HAP-1 (cell line): Measurements from ENCODE around the gene TAF11.

ENCODE experiments used
- DNase-seq, 2 experiments: peaks; one replicate each; pipeline ENCODE4 v3.0.0-alpha.2; 2016 to 2020; ENCODE audit warnings: low spot score in 2 of 2
- H3K27me3 ChIP-seq: fragments of 250-450 bp; sonication (Bioruptor Pico); 2 replicates; pipeline ENCODE4 v1.5.1; 2020; ENCODE audit warnings: low read depth, mild to moderate bottlenecking, moderate library complexity
- H3K36me3 ChIP-seq: fragments of 250-450 bp; sonication (Bioruptor Pico); replicated peaks from 2 replicates; pipeline ENCODE4 v1.5.1; 2020; ENCODE audit warnings: mild to moderate bottlenecking
- H3K4me1 ChIP-seq: fragments of 250-450 bp; sonication (Bioruptor Pico); 2 replicates; pipeline ENCODE4 v1.5.1; 2020; ENCODE audit warnings: mild to moderate bottlenecking
- H3K4me3 ChIP-seq: fragments of 250-450 bp; sonication (Bioruptor Pico); 2 replicates; pipeline ENCODE4 v1.5.1; 2020; ENCODE audit warnings: mild to moderate bottlenecking, moderate library complexity
- H3K9me3 ChIP-seq: fragments of 250-450 bp; sonication (Bioruptor Pico); 2 replicates; pipeline ENCODE4 v1.5.1; 2020; ENCODE audit warnings: mild to moderate bottlenecking, moderate library complexity
- in situ Hi-C: fragments of 300-500 bp; cut with MboI; formaldehyde crosslinking; loops from 3 replicates; pipeline ENCODE4 v1.14.3; 2020; ENCODE audit warnings: low sequenced_read_pairs, inconsistent platforms, mixed read lengths

The TAF11 gene

DNA sequence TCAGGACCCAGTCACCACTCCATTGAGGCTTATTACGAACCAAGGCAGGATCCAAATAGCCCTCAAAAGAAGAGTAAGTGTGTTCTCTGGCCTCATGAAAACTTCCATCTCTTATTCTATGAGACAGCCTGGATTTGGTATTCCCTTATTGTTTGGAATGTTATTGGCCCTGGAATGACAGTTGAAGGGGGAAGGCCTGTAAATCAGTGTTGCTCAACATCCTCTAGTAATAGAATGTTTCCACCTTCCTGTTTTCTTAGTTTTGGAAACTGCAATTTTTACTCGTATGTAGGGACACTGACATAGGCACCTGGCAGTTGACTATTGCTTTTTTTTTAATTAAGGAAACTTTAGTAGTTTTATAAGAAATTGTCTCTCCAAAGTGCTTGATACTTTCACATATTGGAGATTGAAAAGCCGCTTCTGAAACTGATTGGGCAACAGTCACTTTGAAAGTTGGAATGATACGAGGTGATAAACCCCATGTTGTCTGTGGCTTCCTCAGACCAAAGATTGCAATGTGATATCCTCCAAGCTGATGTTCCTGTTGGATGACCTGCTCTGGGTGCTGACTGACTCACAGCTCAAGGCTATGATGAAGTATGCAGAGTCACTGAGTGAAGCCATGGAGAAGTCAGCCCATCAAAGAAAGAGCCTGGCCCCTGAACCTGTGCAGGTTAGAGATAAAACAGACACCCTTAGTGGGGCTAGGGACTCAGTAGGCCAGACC lies 52.9 kb downstream of the TAF11 start:
- H3K27me3 ChIP-seq = no peaks in the 10 kb centered on the region
- H3K4me1 ChIP-seq = no peaks in the 10 kb centered on the region
- peaks cover 50% of the 10 kb centered on the region for H3K36me3 ChIP-seq
- H3K9me3 ChIP-seq = no peaks in the 10 kb centered on the region
- H3K4me3 ChIP-seq = no peak overlapping the region
- in situ Hi-C loops = no loop called here
- DNase-seq = no peak

DNA sequence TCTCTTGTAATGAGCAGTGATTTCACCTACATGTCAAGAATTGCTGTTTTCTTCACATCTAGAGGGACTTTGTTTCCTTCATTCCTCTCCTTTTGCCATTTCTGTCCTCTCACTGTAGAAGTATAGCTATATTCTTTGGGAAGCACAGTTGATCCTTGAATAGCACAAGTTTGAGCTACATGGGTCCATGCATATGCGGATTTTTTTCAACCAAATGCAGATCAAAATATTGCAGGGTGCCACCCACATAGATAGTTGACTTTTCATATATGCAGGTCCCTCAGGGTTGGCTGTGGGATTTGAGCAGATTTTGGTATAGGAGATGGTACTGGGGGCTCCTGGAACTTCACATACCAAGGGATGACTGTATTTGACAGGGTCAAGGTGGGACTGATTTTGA lies 54.9 kb downstream of the TAF11 start:
- H3K4me1 ChIP-seq = no peaks in the 10 kb centered on the region
- no peaks in the 10 kb centered on the region for H3K9me3 ChIP-seq
- DNase-seq = no peak
- H3K27me3 ChIP-seq = no peaks in the 10 kb centered on the region
- peaks cover 54% of the 10 kb centered on the region for H3K36me3 ChIP-seq
- in situ Hi-C loops = no loop called here
- no peak overlapping the region for H3K4me3 ChIP-seq

DNA sequence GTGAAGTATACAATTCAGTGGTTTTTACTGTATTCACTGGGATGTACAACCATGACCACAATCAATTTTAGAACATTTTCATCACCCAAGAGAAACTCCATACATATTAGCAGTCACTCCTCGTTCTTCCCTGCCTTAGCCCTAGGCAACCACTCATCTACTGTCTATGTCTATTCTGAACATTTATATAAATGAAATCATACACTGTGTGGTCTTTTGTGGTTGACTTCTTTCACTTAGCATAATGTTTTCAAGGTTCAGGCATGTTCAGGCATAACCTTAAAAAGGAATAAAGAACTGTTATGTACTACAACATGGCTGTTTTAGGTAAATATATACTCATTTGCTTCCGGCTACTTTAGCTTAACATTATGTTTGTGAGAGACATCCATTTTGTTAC lies 58.7 kb downstream of the TAF11 start:
- in situ Hi-C loops = no loop called here
- Histone ChIP-seq H3K27me3 (no peaks in the 10 kb centered on the region), H3K4me1 (no peaks in the 10 kb centered on the region), H3K9me3 (no peaks in the 10 kb centered on the region), H3K4me3 (no peak overlapping the region), H3K36me3 (peaks cover 51% of the 10 kb centered on the region)
- DNase-seq = no peak
